ENCODE data around the gene EFEMP1.

The EFEMP1 gene

GRCh38 chr2:55951533-55951932 is 28.0 kb upstream of the EFEMP1 start:
- no peak for DNase-seq (ENCODE audit: low read depth)
- no peak for TF ChIP-seq CTCF (IDR thresholded peaks at IDR 0.05; ENCODE audit: control insufficient read depth, extremely low read depth, insufficient read depth)
- no peak overlapping the region for H3K4me3 ChIP-seq (ENCODE audit: low read depth, low read length)

GRCh38 chr2:55949613-55950012 is 26.0 kb upstream of the EFEMP1 start:
- DNase-seq (ENCODE audit: low read depth): peak; percentile 15
- H3K4me3 ChIP-seq (ENCODE audit: low read depth, low read length): no peak overlapping the region
- no peak for TF ChIP-seq CTCF (IDR thresholded peaks at IDR 0.05; ENCODE audit: control insufficient read depth, extremely low read depth, insufficient read depth)

DNA sequence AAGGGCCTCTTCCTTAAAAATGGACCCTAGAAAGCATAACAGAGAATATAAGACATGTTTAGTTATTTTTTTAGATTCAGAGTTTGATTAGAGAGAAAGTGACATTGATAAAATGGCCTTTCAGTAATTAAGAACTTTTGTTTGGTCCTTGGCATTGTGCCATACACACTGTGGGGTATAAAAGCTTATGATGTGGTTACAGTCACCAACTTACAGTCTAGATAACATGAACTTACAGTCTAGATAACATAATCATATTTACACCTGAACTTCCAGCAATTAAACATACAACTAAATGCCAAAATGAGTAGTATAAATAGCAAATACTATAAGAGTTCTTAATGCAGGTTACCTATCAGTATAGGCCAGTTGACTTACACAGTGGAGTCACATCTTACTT is 25.6 kb upstream of the EFEMP1 start:
- no peak for DNase-seq (ENCODE audit: low read depth)
- TF ChIP-seq CTCF (IDR thresholded peaks at IDR 0.05; ENCODE audit: control insufficient read depth, extremely low read depth, insufficient read depth): no peak
- H3K4me3 ChIP-seq (ENCODE audit: low read depth, low read length): no peak overlapping the region

DNA sequence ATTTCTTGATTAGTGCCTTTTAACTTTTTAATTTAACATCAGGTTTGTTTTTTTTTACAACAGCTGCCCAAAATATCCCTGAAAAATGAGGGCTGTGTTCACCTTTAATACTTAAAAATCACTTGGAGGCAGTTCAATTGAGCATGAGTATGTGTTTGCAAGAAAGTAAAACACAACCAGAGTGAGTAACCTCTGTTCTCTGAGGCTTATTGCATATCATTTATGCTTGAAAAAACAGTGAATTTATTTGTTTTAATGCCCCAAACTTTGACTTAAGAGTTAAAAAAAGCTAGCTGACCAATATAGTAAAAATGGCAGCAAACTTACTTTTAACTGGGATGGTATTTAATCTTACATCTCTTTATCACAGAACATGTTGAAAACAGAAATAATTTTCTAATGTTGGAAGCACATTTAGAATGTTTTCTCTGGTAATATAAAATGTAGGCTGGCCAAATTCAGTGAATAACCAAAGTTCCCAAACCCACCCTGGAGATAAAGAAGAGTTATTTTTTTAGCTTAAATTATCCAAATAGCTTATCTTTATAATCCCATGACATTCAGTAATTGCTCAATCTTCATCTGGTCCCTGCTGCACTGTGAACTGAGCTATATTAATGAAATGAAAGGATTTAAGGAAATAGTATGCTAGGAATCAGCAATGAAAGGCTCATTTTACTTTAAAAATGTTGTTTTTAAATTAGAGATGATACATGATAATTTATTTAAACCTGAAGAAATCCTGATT is 24.8 kb upstream of the EFEMP1 start:
- TF ChIP-seq CTCF (IDR thresholded peaks at IDR 0.05; ENCODE audit: control insufficient read depth, extremely low read depth, insufficient read depth): no peak
- H3K4me3 ChIP-seq (ENCODE audit: low read depth, low read length): no peak overlapping the region
- DNase-seq (ENCODE audit: low read depth): no peak

- no peak for DNase-seq (ENCODE audit: low read depth)
- TF ChIP-seq CTCF (IDR thresholded peaks at IDR 0.05; ENCODE audit: control insufficient read depth, extremely low read depth, insufficient read depth): no peak
Measured at GRCh38 chr2:55947752-55948151, 24.2 kb upstream of the EFEMP1 start.

DNA sequence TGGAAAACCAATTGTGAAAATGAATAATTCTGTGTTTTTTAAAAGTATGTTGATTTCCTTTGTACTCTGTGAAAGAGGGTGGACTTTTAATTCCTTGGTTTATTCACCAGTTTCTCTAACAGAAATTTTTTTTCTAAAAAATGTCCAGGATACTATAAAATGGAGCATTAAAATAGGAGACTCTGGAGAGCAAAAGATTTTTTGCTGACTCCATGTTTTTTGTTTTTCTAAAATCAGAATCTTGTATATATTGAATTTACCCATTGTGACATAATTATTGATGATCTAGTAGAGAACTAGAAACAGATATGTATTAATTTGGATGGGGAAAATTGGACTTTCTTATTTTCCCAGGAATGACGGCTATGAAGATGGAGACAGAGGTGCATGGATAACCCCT is 23.2 kb upstream of the EFEMP1 start:
- TF ChIP-seq CTCF (IDR thresholded peaks at IDR 0.05; ENCODE audit: control insufficient read depth, extremely low read depth, insufficient read depth): no peak
- no peak for DNase-seq (ENCODE audit: low read depth)
- no peak overlapping the region for H3K4me3 ChIP-seq (ENCODE audit: low read depth, low read length)

More at GRCh38 chr2:55947752-55948151, 24.2 kb upstream of the EFEMP1 start:
- no peak overlapping the region for H3K4me3 ChIP-seq (ENCODE audit: low read depth, low read length)

DNA sequence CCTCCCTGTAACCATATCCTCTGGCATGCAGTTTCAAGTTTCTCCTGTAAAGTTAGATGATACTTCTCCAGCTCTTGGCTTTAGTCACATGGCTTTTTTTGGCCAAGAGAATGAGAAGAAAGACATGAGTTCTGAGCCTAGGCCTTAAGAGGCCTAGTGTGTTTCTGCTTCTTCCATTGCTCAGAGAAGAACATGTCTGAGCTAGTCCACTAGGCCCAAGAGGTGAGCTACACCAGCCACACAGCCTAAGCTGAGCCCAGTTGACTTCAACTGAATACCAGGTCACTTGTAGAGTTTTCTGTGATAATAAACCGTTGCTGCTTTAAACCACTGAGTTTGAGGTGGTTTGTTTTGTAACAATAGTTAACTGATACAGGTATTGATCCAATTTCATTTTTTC is 19.9 kb upstream of the EFEMP1 start:
- DNase-seq (ENCODE audit: low read depth): no peak
- TF ChIP-seq CTCF (IDR thresholded peaks at IDR 0.05; ENCODE audit: control insufficient read depth, extremely low read depth, insufficient read depth): no peak
- H3K4me3 ChIP-seq (ENCODE audit: low read depth, low read length): no peak overlapping the region
